ENCODE data around the gene PRR3. TPM values are rescaled to one million over a fixed set of nuclear protein-coding genes. Genes with fewer than 3 reads are reported as not detected.

Gene PRR3
- total and polyA plus RNA-seq, 9 of the 15 experiments (the other 6 are each of a cell fraction or from before 2014, with no cell fraction given) = 23.5 to 59.6 (median 28.8) TPM

- TF ChIP-seq KAT7 (CRISPR knock-in tag; IDR thresholded peaks at IDR 0.05; ENCODE audit: borderline replicate concordance) = peak; percentile 92
- no peak for TF ChIP-seq IRF1 (CRISPR knock-in tag; IDR thresholded peaks at IDR 0.05; ENCODE audit: borderline replicate concordance)
- TF ChIP-seq FUS (optimal IDR thresholded peaks at IDR 0.05; ENCODE audit: low read depth, low read length) = no peak
- no peak for TF ChIP-seq NFIX (CRISPR knock-in tag; IDR thresholded peaks at IDR 0.05; ENCODE audit: low read depth)
- no peak for TF ChIP-seq CCAR2 (IDR thresholded peaks at IDR 0.05; ENCODE audit: low read depth, low read length)
- no peak for TF ChIP-seq DACH1 (IDR thresholded peaks at IDR 0.05; ENCODE audit: partially characterized antibody)
- peak; percentile 83 for TF ChIP-seq MEIS2 (IDR thresholded peaks at IDR 0.05; ENCODE audit: partially characterized antibody)
- TF ChIP-seq LEF1 (IDR thresholded peaks at IDR 0.05) = peak; percentile 94
- 0 out of 2 replicates have a peak, but pooled peaks have one; percentile 67 for TF ChIP-seq ELK3 (CRISPR knock-in tag; IDR thresholded peaks at IDR 0.05)
- peak; percentile 94 for TF ChIP-seq OTX1 (CRISPR knock-in tag; IDR thresholded peaks at IDR 0.05)
- no peak for TF ChIP-seq ESRRB (CRISPR knock-in tag; IDR thresholded peaks at IDR 0.05; ENCODE audit: borderline replicate concordance)
- TF ChIP-seq DDX20 (tag; IDR thresholded peaks at IDR 0.05; ENCODE audit: low read depth) = no peak
- TF ChIP-seq ZNF224 (CRISPR knock-in tag; IDR thresholded peaks at IDR 0.05) = no peak
- TF ChIP-seq NFRKB (IDR thresholded peaks at IDR 0.05; ENCODE audit: low read depth) = peak; percentile 22; the same call in 1 of the 2 replicates
- TF ChIP-seq PRPF4 (IDR thresholded peaks at IDR 0.05; ENCODE audit: insufficient read depth, low read depth, low read length, poor library complexity, severe bottlenecking) = no peak
- TF ChIP-seq PTTG1 (tag; IDR thresholded peaks at IDR 0.05; ENCODE audit: low read depth) = no peak
- TF ChIP-seq KLF1 (tag; IDR thresholded peaks at IDR 0.05) = peak; percentile 49; the same call in 1 of the 2 replicates
- TF ChIP-seq GABPB2 (CRISPR knock-in tag; conservative IDR thresholded peaks at IDR 0.05) = no peak
- TF ChIP-seq HDAC1 (IDR thresholded peaks at IDR 0.05) = peak; percentile 66 to 99; a peak in 3 of 4 replicates
- peak; percentile 61 to 95 (median 91) for TF ChIP-seq YY1 (IDR thresholded peaks at IDR 0.05; ENCODE audit: borderline replicate concordance in 1 of 3, control insufficient read depth in 1 of 3, extremely low read depth in 1 of 3, insufficient read depth in 3 of 3, insufficient read length in 1 of 3, insufficient replicate concordance in 2 of 3, low read depth in 1 of 3, low read length in 2 of 3)
- no peak for TF ChIP-seq HNRNPUL1 (IDR thresholded peaks at IDR 0.05; ENCODE audit: low read length)
- TF ChIP-seq KLF16 (IDR thresholded peaks at IDR 0.05) = no peak
- TF ChIP-seq SREBF1 (IDR thresholded peaks at IDR 0.05; ENCODE audit: borderline replicate concordance, low read depth, low read length) = no peak
- 0 out of 2 replicates have a peak, but pooled peaks have one; percentile 78 for TF ChIP-seq SMAD3 (CRISPR knock-in tag; conservative IDR thresholded peaks at IDR 0.05)
- 0 out of 2 replicates have a peak, but pooled peaks have one; percentile 42 for TF ChIP-seq TCFL5 (CRISPR knock-in tag; conservative IDR thresholded peaks at IDR 0.05)
- TF ChIP-seq BRF2 (IDR thresholded peaks at IDR 0.05; ENCODE audit: borderline replicate concordance, insufficient read depth, insufficient read length) = no peak
- TF ChIP-seq SMC3 (conservative IDR thresholded peaks at IDR 0.05; ENCODE audit: insufficient read depth, low read depth, low read length) = no peak
Measured at GRCh38 chr6:30571075-30571761, 14.1 kb downstream of the PRR3 start, which contains the start of gene ABCF1 (continued).
